HL-60/S4 (cell line): Measurements from ENCODE around the gene NPTN.

Experiments
- in situ Hi-C: fragments of 300-500 bp; cut with MboI; formaldehyde crosslinking; loops from 2 replicates; pipeline ENCODE4 v1.14.3; 2022; ENCODE audit warnings: low sequenced_read_pairs

NPTN gene

GRCh38 chr15:73633991-73634495 is 854 bp upstream of the NPTN start:
- in situ Hi-C loops, result no loop called here

DNA sequence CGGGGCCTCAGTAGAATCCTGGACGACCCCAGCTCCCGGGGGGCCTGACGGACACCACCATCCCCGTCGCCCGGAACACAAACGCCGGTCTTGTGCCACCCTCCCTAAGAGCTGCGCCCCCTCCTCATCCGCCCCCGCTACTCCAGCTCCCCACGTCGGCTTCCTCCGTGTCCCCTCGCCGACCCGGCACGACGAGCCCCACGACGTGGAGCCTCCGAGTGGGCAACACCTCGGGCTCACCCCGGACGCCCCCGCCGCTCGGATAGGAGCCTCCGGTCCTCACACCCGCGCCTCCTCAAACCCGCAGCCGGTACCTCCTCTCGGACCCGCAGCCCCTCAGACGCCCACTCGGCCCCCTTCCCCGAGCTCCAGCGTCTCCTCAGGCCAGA is 525 bp downstream of the NPTN start:
- in situ Hi-C loops, result no loop called here

DNA sequence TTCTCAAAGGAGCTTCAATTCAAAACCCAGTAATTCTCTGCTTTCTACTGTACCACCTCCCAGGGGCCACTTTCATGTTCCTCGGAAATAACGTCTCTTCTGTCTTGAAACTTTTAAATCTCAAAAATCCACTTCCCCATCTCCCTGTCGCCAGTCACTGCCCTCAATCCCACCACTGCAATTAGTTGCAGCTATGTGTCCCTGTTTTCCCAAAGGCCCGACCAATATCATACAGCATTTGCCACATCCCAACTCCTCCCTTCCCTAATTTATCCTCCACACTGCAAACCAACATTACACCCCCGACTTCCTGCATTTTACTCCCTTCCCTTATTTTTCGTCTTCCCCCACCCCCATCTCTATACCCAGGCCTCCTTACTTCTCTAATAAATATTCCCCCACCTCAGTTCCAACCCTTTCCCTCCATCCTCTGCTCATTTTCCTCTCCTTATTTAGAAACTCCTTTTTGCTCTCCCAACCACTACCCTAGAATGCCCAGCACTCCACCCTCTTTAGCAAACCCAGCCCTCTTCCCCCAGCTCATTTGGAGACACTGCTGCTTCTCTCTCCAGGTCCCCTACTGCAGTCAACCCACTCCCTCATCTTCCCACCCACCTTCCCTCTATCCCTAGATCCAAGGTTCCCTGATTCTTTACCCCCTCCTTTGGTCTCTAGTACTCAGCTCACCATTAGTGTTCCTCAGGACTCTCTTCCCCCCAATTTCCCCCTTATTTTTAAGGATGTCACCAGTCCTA is 1.1 kb downstream of the NPTN start:
- in situ Hi-C loops, result no loop called here

DNA sequence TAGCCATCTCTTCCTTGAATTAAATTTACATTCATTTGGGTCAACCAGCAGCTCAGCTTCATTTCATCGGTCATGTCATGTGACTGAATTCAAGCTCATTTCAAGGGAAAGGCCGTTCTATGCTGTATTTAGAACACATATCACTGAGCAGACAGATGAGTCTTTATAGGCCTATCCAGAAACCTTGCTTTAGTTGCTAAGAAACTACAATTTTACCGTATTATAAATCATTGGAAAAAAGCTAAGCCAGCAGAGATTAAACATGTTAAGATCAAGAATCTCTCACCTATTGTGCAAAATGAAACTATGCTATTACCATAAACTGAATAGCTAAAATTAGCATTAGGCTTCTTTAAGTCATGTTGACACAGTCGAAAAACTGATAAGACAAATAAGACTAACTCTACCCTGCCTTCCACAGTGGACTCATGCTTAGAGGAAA is 2.2 kb downstream of the NPTN start:
- in situ Hi-C loops, result no loop called here

GRCh38 chr15:73629798-73630429 is 3.3 kb downstream of the NPTN start:
- in situ Hi-C loops, result no loop called here

DNA sequence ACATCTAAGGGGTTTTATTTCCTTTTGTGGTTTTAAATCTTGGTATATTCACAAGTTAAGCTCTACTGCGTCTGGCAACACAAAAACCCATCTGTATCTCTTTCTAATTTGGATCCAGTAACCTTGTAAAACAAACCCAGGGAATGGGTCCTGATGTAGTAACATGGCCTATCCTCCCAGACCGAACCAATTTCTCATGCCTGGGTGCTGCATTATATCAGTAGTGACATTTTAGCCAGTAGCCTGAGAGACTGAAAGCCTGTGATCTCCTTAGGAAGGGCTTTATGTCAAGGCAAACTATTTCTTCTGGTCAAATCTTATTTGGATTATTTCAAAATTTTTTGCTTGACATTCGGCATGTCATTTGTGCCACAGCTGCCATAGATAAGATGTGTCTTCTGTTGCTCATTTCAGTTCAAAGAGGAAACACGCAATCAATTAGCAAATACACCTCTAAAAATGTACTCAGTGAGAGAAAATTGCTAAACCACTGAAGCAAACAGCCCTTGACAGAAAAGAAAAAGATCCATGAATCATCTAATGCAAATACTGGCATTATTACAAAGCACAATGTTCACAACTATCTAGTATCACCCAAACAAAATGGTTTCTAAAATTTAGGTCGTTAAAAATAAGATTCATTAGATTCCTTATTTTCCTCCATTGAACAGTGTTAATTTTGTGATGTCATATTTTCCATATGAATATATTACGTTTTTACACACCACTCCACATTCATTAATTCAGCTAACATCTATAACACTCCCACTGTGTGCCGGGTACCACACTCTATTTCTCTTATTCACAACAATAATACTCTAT is 4.0 kb downstream of the NPTN start:
- in situ Hi-C loops, result no loop called here

DNA sequence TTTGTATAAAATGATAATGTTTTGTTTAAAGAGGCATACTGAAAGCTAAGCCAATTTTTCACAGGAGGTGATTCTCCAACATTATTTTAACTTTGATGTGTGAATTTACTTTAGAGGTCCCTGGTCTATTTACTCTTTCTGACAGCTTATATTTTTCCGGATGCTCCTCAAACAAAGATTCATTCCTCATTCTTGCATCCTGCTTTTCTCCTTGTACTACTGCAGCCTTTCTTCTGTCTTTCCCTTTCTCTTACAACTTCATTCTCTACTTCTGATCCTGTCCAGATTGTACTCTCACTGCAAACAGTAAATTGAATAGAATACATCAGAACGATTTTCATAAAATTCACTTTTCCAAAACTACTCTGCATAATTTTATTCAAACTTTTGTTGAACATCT is 5.1 kb downstream of the NPTN start:
- in situ Hi-C loops, result no loop called here

DNA sequence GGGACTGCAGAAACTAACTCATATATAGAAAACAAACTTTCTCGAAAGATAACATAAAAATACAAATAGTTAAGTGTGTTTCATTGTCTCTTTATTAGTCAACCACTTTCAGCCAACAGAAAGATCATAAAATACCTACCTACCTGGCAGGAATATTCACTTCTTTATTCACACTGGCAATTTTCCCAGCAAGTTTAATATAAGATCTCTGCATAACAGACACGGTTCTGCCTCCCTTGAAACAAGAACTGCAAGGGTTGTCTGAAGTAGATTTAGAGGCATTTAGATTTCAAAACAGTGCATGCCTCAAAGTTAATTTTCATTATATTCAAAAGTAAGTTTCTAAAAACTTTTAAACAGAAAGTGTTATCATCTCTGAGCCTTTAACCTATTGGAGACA is 7.1 kb downstream of the NPTN start:
- in situ Hi-C loops, result no loop called here

DNA sequence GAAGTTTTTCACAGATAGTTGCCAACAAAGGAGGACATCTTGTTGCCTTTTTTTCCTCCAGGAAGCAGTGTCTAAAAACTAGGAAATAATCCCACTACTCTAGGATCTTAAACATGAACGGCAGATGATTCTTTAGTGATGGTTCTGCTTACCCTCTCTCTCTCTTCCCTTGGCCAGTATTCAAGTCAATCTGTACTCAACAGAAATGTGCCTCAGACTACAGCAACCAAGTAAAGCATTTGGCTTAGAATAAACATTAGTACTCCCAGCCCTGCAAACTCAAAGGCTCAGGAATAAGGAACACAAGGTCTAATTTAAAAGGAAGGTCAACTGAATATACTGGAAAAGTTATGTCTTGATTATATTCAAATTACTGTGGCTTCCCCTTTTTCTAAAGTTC is 8.7 kb downstream of the NPTN start:
- in situ Hi-C loops, result no loop called here

DNA sequence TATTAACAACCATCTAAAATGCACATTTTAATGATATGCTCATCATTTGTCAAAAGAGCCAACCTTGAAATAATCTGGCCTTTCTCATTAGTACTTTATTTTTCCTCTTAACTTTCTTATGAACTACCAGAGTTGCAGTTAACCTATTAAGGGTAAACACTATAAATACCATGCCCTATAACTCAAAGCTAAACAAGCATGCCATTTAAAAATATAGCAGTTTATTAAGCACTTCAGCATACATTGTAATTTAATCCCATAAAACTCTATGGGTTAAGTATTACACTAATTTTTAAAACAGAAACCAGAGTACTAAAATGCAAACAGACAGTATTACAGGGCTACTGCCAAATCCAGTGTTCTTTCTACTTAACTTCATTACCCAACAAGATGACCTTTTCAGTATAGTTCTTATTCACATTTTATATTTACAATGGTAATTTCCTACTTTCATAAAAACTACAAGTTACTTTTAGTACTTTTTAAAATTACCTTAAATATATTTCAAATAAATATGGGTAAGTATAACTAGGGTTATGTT is 11.8 kb downstream of the NPTN start:
- in situ Hi-C loops, result no loop called here

DNA sequence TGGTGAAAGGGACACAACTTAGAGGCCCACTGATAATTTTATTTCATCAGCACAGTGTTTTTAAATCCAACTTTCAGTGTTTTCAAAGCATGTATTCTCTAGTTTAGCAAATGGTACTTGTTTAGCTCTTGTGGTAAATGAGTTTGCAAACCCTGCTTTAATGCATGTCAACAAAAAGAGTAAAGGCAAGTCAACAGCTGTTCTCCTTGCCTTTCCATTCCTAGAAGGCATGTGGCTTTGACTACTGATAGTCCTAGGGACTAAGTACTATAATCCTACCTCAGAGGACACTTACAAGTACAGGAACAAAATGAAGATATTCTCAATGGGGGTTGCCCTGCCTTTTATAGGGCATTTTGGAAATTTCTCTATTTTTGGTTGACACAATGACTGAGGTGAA is 13.1 kb downstream of the NPTN start:
- in situ Hi-C loops, result no loop called here

DNA sequence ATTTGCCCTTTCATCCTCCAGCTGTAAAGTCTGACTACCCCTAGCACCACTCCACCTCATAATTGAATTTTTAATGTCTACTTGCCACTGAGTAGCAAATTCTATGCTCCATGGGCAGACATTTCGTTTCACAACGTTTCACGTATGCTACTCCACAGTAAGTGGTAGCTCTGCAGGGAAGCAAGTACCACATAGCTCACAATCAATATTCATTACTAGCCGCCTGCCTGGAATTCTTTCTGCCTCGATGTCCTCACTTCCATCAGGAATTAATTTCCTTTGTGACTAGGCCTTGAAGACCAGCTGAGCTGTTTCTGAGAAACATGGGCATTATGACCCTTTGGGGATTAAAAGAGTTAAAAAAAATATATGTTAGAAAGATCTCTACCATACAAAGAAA is 15.3 kb downstream of the NPTN start:
- in situ Hi-C loops, result no loop called here

- in situ Hi-C loops, result no loop called here
Observed at GRCh38 chr15:73617301-73617831, 15.8 kb downstream of the NPTN start.

DNA sequence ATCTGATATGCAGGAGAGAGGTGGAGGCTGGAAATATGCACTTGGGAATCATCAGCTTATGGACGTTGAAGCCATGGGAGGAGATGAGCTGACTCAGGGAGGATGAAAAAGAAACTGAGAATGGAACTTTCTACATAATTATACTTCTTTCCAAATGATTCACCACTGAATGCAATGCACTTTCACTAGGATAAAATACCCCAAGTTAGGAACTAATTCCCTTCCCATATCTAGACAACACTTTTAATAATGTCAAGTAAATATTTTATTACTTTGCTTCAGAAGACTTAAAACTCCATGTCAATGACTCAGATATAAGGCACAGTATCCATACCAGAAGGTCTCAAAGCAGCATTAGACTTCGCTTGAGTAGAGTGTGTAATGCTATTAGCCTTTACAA is 24.2 kb downstream of the NPTN start:
- in situ Hi-C loops, result no loop called here

- in situ Hi-C loops, result no loop called here
Observed at GRCh38 chr15:73608475-73608874, 24.7 kb downstream of the NPTN start.

DNA sequence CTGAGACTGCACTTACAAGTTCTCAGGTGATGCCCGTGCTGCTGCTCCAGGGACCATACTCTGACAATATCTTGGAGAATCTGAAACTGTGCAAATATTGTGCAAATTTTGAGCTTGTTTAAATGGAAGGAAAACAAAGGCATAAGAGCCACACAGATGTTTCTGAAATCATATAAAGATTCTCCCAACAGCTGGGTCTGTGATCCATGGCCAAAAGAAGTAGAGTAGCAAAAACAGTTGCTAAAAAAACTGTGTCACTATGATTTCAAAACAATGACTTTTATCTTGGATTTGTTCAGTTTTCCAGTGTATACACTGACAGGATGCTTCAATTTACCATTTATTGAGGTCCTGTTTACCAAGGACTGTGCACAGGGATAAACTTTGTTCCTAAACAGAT is 25.3 kb downstream of the NPTN start:
- in situ Hi-C loops, result no loop called here

- in situ Hi-C loops, result no loop called here
Observed at GRCh38 chr15:73607405-73607804, 25.8 kb downstream of the NPTN start.

- in situ Hi-C loops, result no loop called here
Observed at GRCh38 chr15:73605759-73606436, 27.3 kb downstream of the NPTN start.

- in situ Hi-C loops, result no loop called here
Observed at GRCh38 chr15:73604477-73604876, 28.7 kb downstream of the NPTN start.

DNA sequence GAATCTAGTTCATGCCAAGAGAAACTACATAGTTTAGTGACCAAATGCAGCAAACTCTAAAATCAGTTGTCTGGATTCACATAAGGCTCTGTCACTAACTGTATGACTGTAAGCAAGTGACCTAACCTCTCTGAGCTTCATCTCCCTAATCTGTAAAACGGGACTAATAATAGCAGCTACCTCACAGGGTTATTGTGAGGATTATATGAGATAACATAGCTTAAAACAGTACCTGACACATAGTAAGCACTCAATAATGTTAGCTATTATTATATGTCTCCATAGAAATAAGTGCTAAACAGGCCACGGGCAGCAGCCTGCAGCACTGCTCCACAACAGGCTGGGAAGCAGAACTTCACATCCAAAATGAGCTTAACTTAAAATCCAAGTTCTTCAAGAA is 30.2 kb downstream of the NPTN start:
- in situ Hi-C loops, result no loop called here

GRCh38 chr15:73602446-73602843 is 30.7 kb downstream of the NPTN start:
- in situ Hi-C loops, result no loop called here
